Kidney (tissue), 14 donors: Measurements from ENCODE around the gene VWF. TPM values are rescaled to one million over a fixed set of nuclear protein-coding genes. Genes with fewer than 3 reads are reported as not detected.

Experiments
- DNase-seq, 5 donors: peaks; one replicate each; pipeline ENCODE4 v3.0.0-alpha.2; 2013 to 2020
- FAIRE-seq: peaks from 2 replicates; lab custom pipeline; 2012; peaks lifted over from hg19 to GRCh38; lab: Jason Lieb, UNC
- H3K27ac ChIP-seq, 2 donors: one replicate each; pipeline ENCODE4 v1.7.0; 2013; ENCODE audit warnings: low read depth in 2 of 2, low read length in 2 of 2, inconsistent platforms in 1 of 2
- H3K27me3 ChIP-seq: one replicate; pipeline ENCODE4 v1.7.1; 2013; ENCODE audit warnings: low read length, inconsistent platforms; ENCODE audit not compliant: control insufficient read depth, insufficient read depth
- H3K36me3 ChIP-seq, 3 donors: one replicate each; pipeline versions ENCODE4 v1.7.0 to v1.7.1; 2013; ENCODE audit warnings: low read length in 3 of 3, control low read depth in 1 of 3, inconsistent platforms in 1 of 3; ENCODE audit not compliant: insufficient read depth in 3 of 3, control insufficient read depth in 2 of 3
- H3K4me1 ChIP-seq, 3 donors: one replicate each; pipeline versions ENCODE4 v1.7.0 to v1.7.1; 2013; ENCODE audit warnings: low read length in 3 of 3, inconsistent platforms in 1 of 3, low read depth in 1 of 3; ENCODE audit not compliant: control insufficient read depth in 2 of 3, insufficient read depth in 2 of 3
- H3K4me3 ChIP-seq, 3 donors: one replicate each; pipeline versions ENCODE4 v1.7.0 to v1.8.1; 2013; ENCODE audit warnings: low read length in 3 of 3, control low read depth in 1 of 3, inconsistent platforms in 1 of 3
- H3K9ac ChIP-seq, 3 donors: one replicate each; pipeline versions ENCODE4 v1.7.0 to v1.7.1; 2013; ENCODE audit warnings: low read length in 3 of 3, control low read depth in 1 of 3, inconsistent platforms in 1 of 3
- H3K9me3 ChIP-seq, 3 donors: one replicate each; pipeline versions ENCODE4 v1.7.0 to v1.7.1; 2013; ENCODE audit warnings: low read length in 3 of 3, control low read depth in 1 of 3, inconsistent platforms in 1 of 3; ENCODE audit not compliant: control insufficient read depth in 2 of 3, insufficient read depth in 1 of 3
- CTCF ChIP-seq: IDR thresholded peaks from 3 replicates; pipeline ENCODE4 v1.5.1; 2012; ENCODE audit warnings: mild to moderate bottlenecking, moderate library complexity, borderline replicate concordance; ENCODE audit not compliant: insufficient read depth; ENCODE audit errors: extremely low read depth
- intact Hi-C: fragments of 100-400 bp; cut with DNase I; formaldehyde crosslinking; loops from one replicate; pipeline ENCODE4 v1.11.1; 2022
- polyA plus RNA-seq: library from polyadenylated mRNA; stranded (reverse); fragments of 350-450 nt; fragmentation: Illumina TruSeq; extraction: RNeasy Lipid Tissue Mini Kit (QIAGEN cat#74804); gene quantifications from one replicate; pipeline ENCODE4 v1.2.3, GENCODE V29; 2014; ENCODE audit warnings: low read depth, low replicate concordance; ENCODE audit not compliant: insufficient read depth
- total RNA-seq: library from RNA; stranded (reverse); fragmentation: NEBNext Ultra II Directional; extraction: Animal tissue kit (Norgen Biotek cat#: 25700); gene quantifications from one replicate; pipeline ENCODE4 v1.2.1, GENCODE V29; 2021
- donor health status: control.
- donor health status: control.
- donor health status: control.
- donor health status: control.
- donor health status: control.
- donor health status: DM: yes; HTN: yes; CAD: no.
- donor health status: Normal renal cell carcinoma (clear cell type).

Gene VWF
- total and polyA plus RNA-seq, 2 donors from 2014 or later, result 9.6 to 183 TPM

- intact Hi-C loops, result no loop called here
- no peak for TF ChIP-seq CTCF
- H3K4me3 ChIP-seq, result no peak overlapping the region
- no peaks in the 10 kb centered on the region for H3K9me3 ChIP-seq
- FAIRE-seq (no peak), DNase-seq (no peak)
- no peak overlapping the region for H3K9ac ChIP-seq
- no peaks in the 10 kb centered on the region for H3K36me3 ChIP-seq
- no peaks in the 10 kb centered on the region for H3K27me3 ChIP-seq
- no peak overlapping the region for H3K27ac ChIP-seq
- no peaks in the 10 kb centered on the region for H3K4me1 ChIP-seq
These were observed 209.0 kb downstream of the VWF start for GRCh38 chr12:5915511-5915910.

GRCh38 chr12:5914387-5915149 lies 209.9 kb downstream of the VWF start:
- Histone ChIP-seq H3K4me3 (no peak overlapping the region), H3K4me1 (no peaks in the 10 kb centered on the region), H3K36me3 (no peaks in the 10 kb centered on the region), H3K27me3 (no peaks in the 10 kb centered on the region), H3K27ac (no peak overlapping the region), H3K9ac (no peak overlapping the region), H3K9me3 (no peaks in the 10 kb centered on the region)
- DNase-seq, result no peak
- no peak for FAIRE-seq
- TF ChIP-seq CTCF, result no peak
- intact Hi-C loops, result no loop called here

- H3K4me1 ChIP-seq, result no peaks in the 10 kb centered on the region
- no peaks in the 10 kb centered on the region for H3K36me3 ChIP-seq
- H3K9ac ChIP-seq, result no peak overlapping the region
- FAIRE-seq (no peak), DNase-seq (no peak)
- H3K27ac ChIP-seq, result no peak overlapping the region
- no peaks in the 10 kb centered on the region for H3K9me3 ChIP-seq
- no peaks in the 10 kb centered on the region for H3K27me3 ChIP-seq
- TF ChIP-seq CTCF, result no peak
- no peak overlapping the region for H3K4me3 ChIP-seq
- intact Hi-C loops, result no loop called here
These were observed 211.1 kb downstream of the VWF start for GRCh38 chr12:5913387-5913786.
